Measurements from ENCODE around the gene BPIFB1.

Gene BPIFB1

DNA sequence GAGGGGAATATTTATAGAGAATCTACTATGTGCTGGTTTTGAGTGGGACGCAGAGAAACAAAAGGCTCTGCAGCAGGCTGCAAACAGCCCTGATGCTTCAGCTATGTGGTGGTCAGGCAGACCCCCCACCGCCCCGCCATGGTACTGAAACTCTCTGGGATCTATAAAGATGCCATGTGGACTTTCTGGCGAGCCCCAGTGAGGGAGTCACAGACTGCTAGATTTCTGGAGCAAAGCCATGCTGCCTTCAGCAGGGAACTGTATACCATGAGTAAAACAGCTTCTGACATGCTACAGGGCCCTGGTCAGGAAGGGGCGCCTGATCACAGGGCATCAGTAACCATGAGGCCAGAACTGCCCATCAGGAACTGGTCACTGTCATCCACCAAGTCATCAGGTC is 19.2 kb upstream of the BPIFB1 start:
- in situ Hi-C loops (cut with HindIII; ENCODE audit: low sequenced_read_pairs), result no loop called here
- no peak overlapping the region for H3K4me3 ChIP-seq (ENCODE audit: low read depth, low read length)
- DNase-seq (ENCODE audit: low read depth), result no peak
- no peak for TF ChIP-seq CTCF (IDR thresholded peaks at IDR 0.05; ENCODE audit: low read depth, low read length, missing control alignments)

GRCh38 chr20:33267701-33268100 is 15.3 kb upstream of the BPIFB1 start:
- DNase-seq (ENCODE audit: low read depth), result no peak
- TF ChIP-seq CTCF (IDR thresholded peaks at IDR 0.05; ENCODE audit: low read depth, low read length, missing control alignments), result no peak
- in situ Hi-C loops (cut with HindIII; ENCODE audit: low sequenced_read_pairs), result no loop called here
- no peak overlapping the region for H3K4me3 ChIP-seq (ENCODE audit: low read depth, low read length)

DNA sequence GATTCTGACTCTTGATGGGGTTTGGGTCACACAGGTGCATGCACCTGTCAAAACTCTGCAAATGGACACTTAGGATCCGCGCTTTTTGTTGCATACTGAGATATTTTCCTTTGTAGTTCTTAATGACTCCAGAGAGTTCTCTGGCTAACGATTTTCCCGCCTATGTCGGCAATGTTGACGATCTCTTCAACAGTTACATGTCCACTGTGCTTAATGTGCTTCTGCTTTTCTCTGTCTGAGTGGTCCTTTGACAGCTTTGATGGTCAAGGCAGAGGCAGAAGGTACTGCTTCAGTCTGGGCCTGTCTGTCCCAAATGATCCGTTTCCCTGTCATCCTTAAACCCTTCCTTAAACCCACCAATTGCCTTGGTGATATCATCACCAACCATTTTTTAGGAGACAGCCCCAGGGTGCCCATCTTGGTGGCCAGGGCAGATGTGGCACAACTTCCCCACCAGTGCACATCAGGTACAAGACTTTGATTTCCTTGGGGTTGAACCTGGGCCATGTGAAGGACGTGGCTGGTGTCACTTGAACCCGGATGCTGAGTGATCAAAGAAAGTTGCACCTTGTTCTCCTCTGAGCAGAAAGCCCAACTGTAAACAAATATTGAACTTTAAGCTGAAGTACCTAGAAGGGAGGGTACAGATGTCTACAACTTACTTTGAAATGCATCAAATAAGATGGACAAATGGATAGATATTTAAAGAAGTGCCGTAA is 10.7 kb upstream of the BPIFB1 start:
- DNase-seq (ENCODE audit: low read depth), result no peak
- in situ Hi-C loops (cut with HindIII; ENCODE audit: low sequenced_read_pairs), result no loop called here
- no peak for TF ChIP-seq CTCF (IDR thresholded peaks at IDR 0.05; ENCODE audit: low read depth, low read length, missing control alignments)
- H3K4me3 ChIP-seq (ENCODE audit: low read depth, low read length), result no peak overlapping the region

GRCh38 chr20:33273117-33273851 is 9.7 kb upstream of the BPIFB1 start:
- H3K4me3 ChIP-seq (ENCODE audit: low read depth, low read length), result no peak overlapping the region
- in situ Hi-C loops (cut with HindIII; ENCODE audit: low sequenced_read_pairs), result no loop called here
- no peak for TF ChIP-seq CTCF (IDR thresholded peaks at IDR 0.05; ENCODE audit: low read depth, low read length, missing control alignments)
- no peak for DNase-seq (ENCODE audit: low read depth)

- TF ChIP-seq CTCF (IDR thresholded peaks at IDR 0.05; ENCODE audit: low read depth, low read length, missing control alignments), result no peak
- in situ Hi-C loops (cut with HindIII; ENCODE audit: low sequenced_read_pairs), result no loop called here
- no peak for DNase-seq (ENCODE audit: low read depth)
- H3K4me3 ChIP-seq (ENCODE audit: low read depth, low read length), result no peak overlapping the region
Measured at GRCh38 chr20:33275215-33275614, 7.8 kb upstream of the BPIFB1 start.

- no peak for TF ChIP-seq CTCF (IDR thresholded peaks at IDR 0.05; ENCODE audit: low read depth, low read length, missing control alignments)
- DNase-seq (ENCODE audit: low read depth), result no peak
- in situ Hi-C loops (cut with HindIII; ENCODE audit: low sequenced_read_pairs), result no loop called here
- no peak overlapping the region for H3K4me3 ChIP-seq (ENCODE audit: low read depth, low read length)
Measured at GRCh38 chr20:33275871-33276270, 7.1 kb upstream of the BPIFB1 start.
